ENCODE measurements around the gene LYSMD1. TPM values are rescaled to one million over a fixed set of nuclear protein-coding genes. Genes with fewer than 3 reads are reported as not detected.

The LYSMD1 gene
- total RNA-seq, 1 donor from 2014 or later = 11.9 TPM

- no peak for TF ChIP-seq CTCF (conservative IDR thresholded peaks at IDR 0.05)
- DNase-seq (ENCODE audit: low read depth, low spot score) = no peak
- Mint-ChIP-seq H3K27me3 (ENCODE audit: low read depth) (peaks cover 3% of the 10 kb centered on the region), H3K4me1 (peaks cover 28% of the 10 kb centered on the region), H3K4me3 (peak overlapping the region; percentile 93), H3K27ac (ENCODE audit: unreplicated experiment) (no peak overlapping the region), H3K36me3 (ENCODE audit: low read depth) (peaks cover 6% of the 10 kb centered on the region), H3K9me3 (no peaks in the 10 kb centered on the region)
Observed at GRCh38 chr1:151167116-151167515, 1.4 kb upstream of the LYSMD1 start.

- TF ChIP-seq CTCF (conservative IDR thresholded peaks at IDR 0.05) = no peak
- peaks cover 28% of the 10 kb centered on the region for H3K4me1 Mint-ChIP-seq
- peak overlapping the region; percentile 94 for H3K27ac Mint-ChIP-seq (ENCODE audit: unreplicated experiment)
- peaks cover 3% of the 10 kb centered on the region for H3K27me3 Mint-ChIP-seq (ENCODE audit: low read depth)
- no peaks in the 10 kb centered on the region for H3K9me3 Mint-ChIP-seq
- H3K36me3 Mint-ChIP-seq (ENCODE audit: low read depth) = peaks cover 6% of the 10 kb centered on the region
- no peak for DNase-seq (ENCODE audit: low read depth, low spot score)
- H3K4me3 Mint-ChIP-seq = peak overlapping the region; percentile 93
Observed at GRCh38 chr1:151166505-151166956, 829 bp upstream of the LYSMD1 start.

GRCh38 chr1:151165281-151165737, 393 bp downstream of the LYSMD1 start:
- H3K27ac Mint-ChIP-seq (ENCODE audit: unreplicated experiment) = peak overlapping the region; percentile 91

GRCh38 chr1:151164732-151165280, 896 bp downstream of the LYSMD1 start:
- no peak for DNase-seq (ENCODE audit: low read depth, low spot score)
- Mint-ChIP-seq H3K27me3 (ENCODE audit: low read depth) (peaks cover 3% of the 10 kb centered on the region), H3K36me3 (ENCODE audit: low read depth) (peaks cover 6% of the 10 kb centered on the region), H3K4me3 (peak overlapping the region; percentile 93), H3K4me1 (peaks cover 28% of the 10 kb centered on the region), H3K27ac (ENCODE audit: unreplicated experiment) (peak overlapping the region; percentile 91), H3K9me3 (no peaks in the 10 kb centered on the region)
- TF ChIP-seq CTCF (conservative IDR thresholded peaks at IDR 0.05) = no peak

More at GRCh38 chr1:151165281-151165737, 393 bp downstream of the LYSMD1 start:
- Mint-ChIP-seq H3K9me3 (no peaks in the 10 kb centered on the region), H3K4me3 (peak overlapping the region; percentile 93), H3K4me1 (peaks cover 28% of the 10 kb centered on the region), H3K36me3 (ENCODE audit: low read depth) (peaks cover 6% of the 10 kb centered on the region), H3K27me3 (ENCODE audit: low read depth) (peaks cover 3% of the 10 kb centered on the region)
- no peak for TF ChIP-seq CTCF (conservative IDR thresholded peaks at IDR 0.05)
- peak; percentile 35 for DNase-seq (ENCODE audit: low read depth, low spot score)

- no peak for TF ChIP-seq CTCF (conservative IDR thresholded peaks at IDR 0.05)
- no peaks in the 10 kb centered on the region for H3K9me3 Mint-ChIP-seq
- H3K27me3 Mint-ChIP-seq (ENCODE audit: low read depth) = no peaks in the 10 kb centered on the region
- no peak overlapping the region for H3K27ac Mint-ChIP-seq (ENCODE audit: unreplicated experiment)
- H3K36me3 Mint-ChIP-seq (ENCODE audit: low read depth) = peaks cover 3% of the 10 kb centered on the region
- peaks cover 13% of the 10 kb centered on the region for H3K4me1 Mint-ChIP-seq
- no peak overlapping the region for H3K4me3 Mint-ChIP-seq
- no peak for DNase-seq (ENCODE audit: low read depth, low spot score)
Observed at GRCh38 chr1:151159373-151159772, 6.3 kb downstream of the LYSMD1 start.
